ENCODE data around the gene SHMT2. TPM values are rescaled to one million over a fixed set of nuclear protein-coding genes. Genes with fewer than 3 reads are reported as not detected.

SHMT2 gene
- total and polyA plus RNA-seq, 2 of the 13 experiments (the other 11 are each of a cell fraction or from before 2014, with no cell fraction given), result 181 to 393 TPM

- ChIA-PET POLR2A (no interaction called here), CTCF (ENCODE audit: low intra/inter-chr PET ratio, low total read pairs) (no interaction called here)
- Histone ChIP-seq H3K9me3 (ENCODE audit: low read length) (no peaks in the 10 kb centered on the region), H2AFZ (ENCODE audit: low read length) (no peak overlapping the region), H3K79me2 (ENCODE audit: insufficient read depth, low read length) (no peaks in the 10 kb centered on the region), H3K4me2 (ENCODE audit: low read depth, low read length) (no peak overlapping the region), H3K27me3 (ENCODE audit: control insufficient read depth in 1 of 2, insufficient read depth in 2 of 2, low read length in 2 of 2) (no peaks in the 10 kb centered on the region), H3K9ac (ENCODE audit: insufficient read depth, low read depth, low read length) (no peak overlapping the region), H3K27ac (ENCODE audit: extremely low read length, insufficient read depth, low read length) (no peak overlapping the region), H3K4me1 (ENCODE audit: insufficient read depth, low read length) (no peaks in the 10 kb centered on the region), H4K20me1 (ENCODE audit: insufficient read depth, low read length) (no peaks in the 10 kb centered on the region), H3K4me3 (replicated peaks in 1 of 3; ENCODE audit: insufficient read depth in 1 of 3, low read depth in 2 of 3, low read length in 3 of 3) (no peak overlapping the region), H3K36me3 (replicated peaks in 1 of 2; ENCODE audit: control insufficient read depth in 1 of 2, insufficient read depth in 2 of 2, low read length in 2 of 2) (peaks cover 52 to 86% of the 10 kb centered on the region in 2 experiments)
- WGBS (ENCODE audit: low lambda C conversion rate), result 98% methylated on average over 23 of the region's 29 CpGs
- DNase-seq (ENCODE audit: low spot score) (no peak), ATAC-seq (no peak), FAIRE-seq (no peak)
- intact Hi-C loops (cut with micrococcal nuclease; ENCODE audit: unreplicated experiment) (no loop called here), in situ Hi-C loops (cut with HindIII; ENCODE audit: extremely low pct_ligation_motif_present, low pct_unique_long_range_greater_than_20kb) (no loop called here)
- BruUV-seq (replicated peaks), result no TSS peak
- TF ChIP-seq TOE1 (CRISPR knock-in tag; IDR thresholded peaks at IDR 0.05) (no peak), POLR2A (IDR thresholded peaks at IDR 0.05; ENCODE audit: insufficient read depth in 1 of 2, low read depth in 2 of 2, low read length in 2 of 2) (peak in 1 of 2 experiments; percentile 22; a peak in 1 of 4 replicates), ZNF891 (CRISPR knock-in tag; IDR thresholded peaks at IDR 0.05) (no peak), HIVEP1 (CRISPR knock-in tag; IDR thresholded peaks at IDR 0.05) (no peak)
These were observed 21.5 kb upstream of the SHMT2 start for GRCh38 chr12:57207731-57208630.

- POLR2A ChIA-PET, result no interaction called here
- ATAC-seq (no peak), FAIRE-seq (no peak), DNase-seq (ENCODE audit: low spot score) (no peak)
- peaks cover 45 to 78% of the 10 kb centered on the region in 2 experiments for H3K36me3 ChIP-seq (replicated peaks in 1 of 2; ENCODE audit: control insufficient read depth in 1 of 2, insufficient read depth in 2 of 2, low read length in 2 of 2)
- H4K20me1 ChIP-seq (ENCODE audit: insufficient read depth, low read length), result peaks cover 5% of the 10 kb centered on the region; the same call in 1 of the 2 replicates
- no peak overlapping the region for H2AFZ ChIP-seq (ENCODE audit: low read length)
- no peak overlapping the region for H3K4me2 ChIP-seq (ENCODE audit: low read depth, low read length)
- CTCF ChIA-PET (ENCODE audit: low intra/inter-chr PET ratio, low total read pairs), result interaction anchor here (9.8 kb wide), 1 partner anchor 31 kb away, joined by 308 read pairs; a partner anchor contains a TSS
- H3K9ac ChIP-seq (ENCODE audit: insufficient read depth, low read depth, low read length), result no peak overlapping the region
- H3K9me3 ChIP-seq (ENCODE audit: low read length), result no peaks in the 10 kb centered on the region
- WGBS (ENCODE audit: low lambda C conversion rate), result 92% methylated on average over 13 of the region's 22 CpGs
- H3K79me2 ChIP-seq (ENCODE audit: insufficient read depth, low read length), result no peaks in the 10 kb centered on the region
- intact Hi-C loops (cut with micrococcal nuclease; ENCODE audit: unreplicated experiment), result no loop called here
- H3K27me3 ChIP-seq (ENCODE audit: control insufficient read depth in 1 of 2, insufficient read depth in 2 of 2, low read length in 2 of 2), result no peaks in the 10 kb centered on the region
- H3K4me1 ChIP-seq (ENCODE audit: insufficient read depth, low read length), result peaks cover under 1% of the 10 kb centered on the region; the same call in 1 of the 2 replicates
- H3K27ac ChIP-seq (ENCODE audit: extremely low read length, insufficient read depth, low read length), result no peak overlapping the region
- in situ Hi-C loops (cut with HindIII; ENCODE audit: extremely low pct_ligation_motif_present, low pct_unique_long_range_greater_than_20kb), result no loop called here
- no peak overlapping the region for H3K4me3 ChIP-seq (replicated peaks in 1 of 3; ENCODE audit: insufficient read depth in 1 of 3, low read depth in 2 of 3, low read length in 3 of 3)
- no TSS peak for BruUV-seq (replicated peaks)
- TF ChIP-seq GZF1 (CRISPR knock-in tag; IDR thresholded peaks at IDR 0.05) (no peak), SSRP1 (CRISPR knock-in tag; IDR thresholded peaks at IDR 0.05) (no peak), KLF16 (CRISPR knock-in tag; IDR thresholded peaks at IDR 0.05) (no peak), SCMH1 (CRISPR knock-in tag; IDR thresholded peaks at IDR 0.05; ENCODE audit: borderline replicate concordance) (no peak), CREBL2 (CRISPR knock-in tag; IDR thresholded peaks at IDR 0.05; ENCODE audit: borderline replicate concordance) (no peak), JUN (CRISPR knock-in tag; IDR thresholded peaks at IDR 0.05) (no peak), ZNF543 (CRISPR knock-in tag; IDR thresholded peaks at IDR 0.05) (no peak), SIX1 (CRISPR knock-in tag; IDR thresholded peaks at IDR 0.05; ENCODE audit: borderline replicate concordance) (no peak), MTA3 (CRISPR knock-in tag; IDR thresholded peaks at IDR 0.05) (no peak), PAF1 (CRISPR knock-in tag; IDR thresholded peaks at IDR 0.05) (0 out of 2 replicates have a peak, but pooled peaks have one; percentile 47), AGO2 (optimal IDR thresholded peaks at IDR 0.05; ENCODE audit: low read depth, low read length) (peak; percentile 53), GPN1 (CRISPR knock-in tag; IDR thresholded peaks at IDR 0.05; ENCODE audit: borderline replicate concordance) (no peak), ZNF7 (CRISPR knock-in tag; IDR thresholded peaks at IDR 0.05) (no peak)
These were observed 20.8 kb upstream of the SHMT2 start for GRCh38 chr12:57208631-57209282.

Data from HepG2 (cell line).